Measurements from ENCODE around the gene SLC9A3.

The SLC9A3 gene

GRCh38 chr5:535846-536698 lies 11.8 kb upstream of the SLC9A3 start:
- ChIA-PET CTCF (no interaction called here), POLR2A (no interaction called here)
- DNase-seq (ENCODE audit: extremely low spot score) = no peak
- TF ChIP-seq CTCF (IDR thresholded peaks at IDR 0.05; ENCODE audit: control extremely low read depth, extremely low read depth, low read depth, missing control alignments) = no peak

- DNase-seq (ENCODE audit: extremely low spot score) = no peak
- TF ChIP-seq CTCF (IDR thresholded peaks at IDR 0.05; ENCODE audit: control extremely low read depth, extremely low read depth, low read depth, missing control alignments) = no peak
- ChIA-PET POLR2A (no interaction called here), CTCF (no interaction called here)
Measured at GRCh38 chr5:534743-535671, 10.8 kb upstream of the SLC9A3 start.

DNA sequence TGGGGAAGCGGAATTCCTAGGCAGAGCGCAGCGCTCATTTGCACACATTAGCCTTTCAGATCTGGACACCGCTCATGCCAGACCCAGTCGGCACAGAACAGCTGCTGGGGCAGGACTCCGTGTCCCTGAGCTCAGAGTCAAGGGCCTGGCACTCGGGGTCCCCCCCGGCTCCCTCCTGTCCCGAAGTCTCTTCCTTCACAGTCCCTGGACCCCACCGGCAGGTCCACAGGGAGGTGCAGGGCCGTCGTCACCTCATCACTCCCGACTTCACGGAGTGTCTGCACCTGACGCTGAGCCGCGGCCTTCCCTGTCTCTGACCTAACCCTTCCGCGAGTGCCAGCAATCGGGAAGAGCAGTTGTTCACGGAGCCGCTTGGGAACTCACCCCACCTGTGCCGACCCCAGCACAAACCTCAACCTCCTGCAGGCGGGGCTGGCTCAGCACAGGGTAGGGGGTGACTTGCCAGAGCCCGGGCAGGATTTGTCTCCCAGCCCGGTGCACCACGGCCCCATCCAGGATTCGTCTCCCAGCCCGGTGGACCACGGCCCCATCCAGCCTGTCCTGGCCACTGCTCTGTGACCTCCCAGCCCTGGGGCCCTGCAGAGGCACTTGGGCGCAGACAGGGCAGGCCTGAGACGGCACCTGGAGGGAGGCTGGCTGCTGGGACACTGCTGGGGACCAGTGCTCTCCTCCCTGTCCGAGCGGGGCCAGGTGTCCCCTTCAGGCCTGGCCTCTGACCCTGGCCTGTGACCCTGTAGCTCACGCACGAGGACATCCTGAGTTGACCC lies 9.9 kb upstream of the SLC9A3 start:
- CTCF ChIA-PET = no interaction called here
- no peak for DNase-seq (ENCODE audit: extremely low spot score)
- POLR2A ChIA-PET = no interaction called here
- no peak for TF ChIP-seq CTCF (IDR thresholded peaks at IDR 0.05; ENCODE audit: control extremely low read depth, extremely low read depth, low read depth, missing control alignments)

GRCh38 chr5:533243-533954 lies 9.2 kb upstream of the SLC9A3 start:
- ChIA-PET CTCF (interaction anchor here (1.0 kb wide), 1 partner anchor 10 kb away, joined by 3 read pairs; no protein-coding TSS in a partner anchor), POLR2A (no interaction called here)
- no peak for DNase-seq (ENCODE audit: extremely low spot score)
- no peak for TF ChIP-seq CTCF (IDR thresholded peaks at IDR 0.05; ENCODE audit: control extremely low read depth, extremely low read depth, low read depth, missing control alignments)

- POLR2A ChIA-PET = no interaction called here
- no peak for TF ChIP-seq CTCF (IDR thresholded peaks at IDR 0.05; ENCODE audit: control extremely low read depth, extremely low read depth, low read depth, missing control alignments)
- DNase-seq (ENCODE audit: extremely low spot score) = no peak
- CTCF ChIA-PET = interaction anchor here (1.0 to 1.3 kb wide), 3 partner anchors 9 to 137 kb away, joined by 3 read pairs; no protein-coding TSS in a partner anchor
Measured at GRCh38 chr5:532521-533242, 8.4 kb upstream of the SLC9A3 start.
